HG03139 (cell line): Measurements from ENCODE around the gene TMC5.

ENCODE experiments used
- ATAC-seq: cut with Tn5 transposase; IDR thresholded peaks from one replicate; pipeline ENCODE4 v1.9.1; 2021; ENCODE audit not compliant: unreplicated experiment

The TMC5 gene

DNA sequence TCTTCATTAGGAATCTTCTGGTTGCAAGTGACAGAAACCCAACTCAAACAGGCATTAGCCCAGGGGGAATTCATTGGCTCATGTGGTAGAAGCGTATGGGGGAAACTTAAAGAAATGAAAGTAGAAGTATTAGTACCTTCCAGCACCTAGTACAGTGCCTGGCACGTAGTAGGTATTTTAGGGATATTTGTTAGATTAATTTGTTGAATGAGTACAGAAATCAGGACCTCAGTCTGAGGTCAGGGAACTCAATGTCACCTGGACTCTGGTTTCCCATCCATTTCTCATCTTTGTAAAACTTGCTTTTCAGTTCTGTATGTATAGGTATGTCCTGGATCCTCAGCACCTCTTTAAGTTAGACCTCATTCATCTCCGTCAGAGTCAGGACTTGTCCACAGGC is 32.5 kb downstream of the TMC5 start:
- no peak for ATAC-seq

DNA sequence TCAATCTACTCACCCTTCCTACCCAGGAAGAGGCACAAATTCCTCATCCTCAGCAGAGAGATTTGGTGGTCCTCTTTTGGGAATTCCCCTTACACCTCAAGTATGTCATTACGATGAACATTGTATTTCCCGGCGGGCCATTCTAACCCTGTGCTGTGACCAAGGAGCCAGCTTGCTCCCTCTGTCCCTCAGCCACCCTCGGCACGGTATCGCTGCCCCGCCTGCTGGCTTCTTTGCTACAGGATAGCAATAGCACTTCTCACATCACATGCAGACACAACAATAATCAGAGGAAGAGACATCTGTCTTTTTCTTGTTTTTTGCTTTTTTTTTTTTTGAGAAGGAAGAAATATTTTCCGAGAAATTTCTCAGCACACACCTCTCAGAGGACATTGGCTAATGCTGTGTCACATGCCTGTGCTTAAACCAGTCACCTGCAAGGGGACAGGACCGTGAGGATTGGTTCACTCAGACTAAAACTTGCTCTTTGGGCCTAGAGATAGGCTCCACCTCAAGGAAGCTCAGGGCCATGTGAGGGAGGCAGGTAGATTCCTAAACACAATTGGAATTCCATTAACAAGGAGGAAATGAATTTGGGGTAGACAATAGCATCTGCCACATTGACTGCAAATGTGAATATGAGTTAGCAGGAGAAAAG is 41.2 kb downstream of the TMC5 start:
- ATAC-seq = no peak

DNA sequence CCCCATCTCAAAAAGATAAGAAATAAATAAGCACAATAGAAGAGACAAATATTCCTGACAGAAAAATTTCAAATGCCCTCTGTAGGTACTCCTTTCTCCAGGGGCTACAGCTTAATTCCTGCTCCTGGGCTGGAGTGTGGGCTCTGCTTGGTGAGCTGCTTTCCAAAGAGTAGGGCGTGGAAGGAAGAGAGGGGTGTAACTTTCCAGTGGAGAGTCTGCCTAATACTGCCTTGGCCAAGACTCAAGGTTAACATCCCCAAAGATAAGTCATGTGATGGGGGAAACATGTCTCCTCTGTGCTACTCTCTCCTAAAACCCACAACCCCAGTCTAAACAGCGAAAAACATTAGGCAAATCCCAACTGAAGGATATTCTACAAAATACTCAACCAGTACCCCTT is 42.7 kb downstream of the TMC5 start:
- ATAC-seq = no peak

DNA sequence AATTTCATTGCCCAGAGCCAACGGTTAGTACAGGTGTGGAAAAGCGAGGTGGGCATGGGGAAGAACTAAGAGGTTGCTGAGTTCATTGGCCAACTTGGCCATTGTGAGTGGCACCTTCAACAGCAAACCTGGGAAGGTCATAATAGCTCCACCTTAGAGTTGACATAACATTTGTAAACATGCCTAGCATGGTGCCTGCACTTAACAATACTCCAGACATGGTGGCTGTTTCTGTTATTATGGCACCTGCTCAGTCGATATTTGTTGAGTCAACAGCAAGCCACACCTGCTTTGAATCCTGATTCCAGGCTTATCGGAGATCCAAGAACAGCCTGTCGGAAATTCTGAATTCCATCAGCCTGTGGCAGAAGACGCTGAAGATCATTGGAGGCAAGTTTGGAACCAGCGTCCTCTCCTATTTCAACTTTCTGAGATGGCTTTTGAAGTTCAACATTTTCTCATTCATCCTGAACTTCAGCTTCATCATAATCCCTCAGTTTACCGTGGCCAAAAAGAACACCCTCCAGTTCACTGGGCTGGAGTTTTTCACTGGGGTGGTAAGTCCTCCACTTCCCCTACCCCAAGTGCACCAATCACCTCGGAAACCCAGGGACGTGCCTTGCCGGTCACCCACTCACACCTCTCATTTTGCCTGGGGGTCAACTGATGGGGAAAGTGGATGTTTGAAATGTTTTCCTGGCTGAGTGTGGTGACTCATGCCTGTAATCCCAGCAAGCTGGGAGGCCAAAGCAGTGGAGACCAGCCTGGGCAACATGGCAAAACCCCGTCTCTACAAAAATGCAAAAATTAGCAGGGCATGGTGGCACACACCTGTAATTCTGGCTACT is 46.0 kb downstream of the TMC5 start:
- ATAC-seq = no peak

DNA sequence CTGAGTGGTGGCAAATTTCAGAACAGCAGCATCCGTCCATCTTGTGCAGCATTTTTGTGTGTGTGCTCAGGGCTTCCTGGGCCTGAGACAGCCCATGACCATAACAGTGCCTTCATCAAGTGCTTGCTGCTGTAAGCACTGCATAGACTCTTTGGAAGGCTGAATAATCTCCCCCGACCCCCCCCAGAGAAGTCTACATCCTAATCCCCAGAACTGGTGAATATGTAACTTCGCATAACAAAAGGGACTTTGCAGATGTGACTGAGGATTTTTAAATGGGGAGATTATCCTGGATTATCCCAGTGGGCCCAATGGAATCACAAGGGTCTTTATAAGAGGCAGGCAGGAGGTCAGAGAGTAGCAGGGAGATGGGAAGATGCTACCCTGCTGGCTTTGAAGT is 50.6 kb downstream of the TMC5 start:
- ATAC-seq = no peak

DNA sequence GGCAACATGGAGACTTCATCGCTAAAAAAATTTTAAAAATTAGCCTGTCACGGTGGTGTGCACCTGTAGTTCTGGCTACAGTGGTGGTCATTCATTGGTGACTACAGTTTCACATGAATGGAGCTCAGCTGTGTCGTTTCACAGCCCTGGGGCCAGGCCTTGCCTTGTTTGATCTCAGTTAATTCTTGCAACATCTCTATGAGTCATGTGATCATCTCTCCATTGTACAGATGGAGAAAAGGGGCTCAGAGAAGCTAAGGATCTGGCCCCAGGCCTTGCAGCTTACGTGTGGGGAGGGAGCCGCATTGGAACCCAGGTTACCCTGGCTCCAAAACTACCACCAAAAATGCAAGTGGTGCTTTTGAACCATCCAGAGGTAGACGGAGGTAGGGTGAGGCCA is 54.8 kb downstream of the TMC5 start:
- ATAC-seq = no peak

DNA sequence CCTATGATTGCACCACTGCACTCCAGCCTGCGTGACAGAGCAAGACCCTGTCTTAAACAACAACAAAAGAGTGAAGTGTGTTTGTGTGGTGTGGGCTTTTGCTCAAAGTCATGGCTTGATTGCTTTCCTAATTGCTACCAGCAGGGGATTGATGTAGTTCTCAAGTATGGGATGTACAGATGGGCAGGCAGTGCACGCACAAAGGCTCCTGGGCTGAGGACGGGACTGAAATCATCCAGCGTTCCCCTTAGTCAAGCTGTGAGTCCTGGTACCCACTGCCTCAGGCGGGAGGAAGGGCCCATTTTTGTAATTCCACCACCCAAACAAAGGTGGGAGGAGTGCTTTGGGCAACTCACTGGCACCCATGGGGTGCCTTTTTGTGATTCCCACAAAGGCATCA is 56.9 kb downstream of the TMC5 start:
- no peak for ATAC-seq

DNA sequence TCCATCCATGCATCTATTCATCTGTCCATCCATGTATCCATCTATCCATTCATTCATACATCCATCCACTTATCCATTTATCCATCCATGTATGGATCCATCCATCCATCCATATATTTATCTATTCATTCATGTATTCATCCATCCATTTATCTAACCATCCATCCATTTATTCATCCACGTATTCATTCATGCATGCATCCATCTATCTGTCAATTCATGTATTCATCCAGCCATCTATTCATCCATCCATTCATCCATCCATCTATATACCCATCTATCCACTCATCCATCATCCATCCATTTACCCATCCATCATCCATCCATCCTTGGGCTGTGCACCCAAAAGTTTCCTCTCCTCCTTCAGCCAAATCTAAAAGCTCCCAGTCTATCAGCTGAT is 60.8 kb downstream of the TMC5 start:
- ATAC-seq = no peak

DNA sequence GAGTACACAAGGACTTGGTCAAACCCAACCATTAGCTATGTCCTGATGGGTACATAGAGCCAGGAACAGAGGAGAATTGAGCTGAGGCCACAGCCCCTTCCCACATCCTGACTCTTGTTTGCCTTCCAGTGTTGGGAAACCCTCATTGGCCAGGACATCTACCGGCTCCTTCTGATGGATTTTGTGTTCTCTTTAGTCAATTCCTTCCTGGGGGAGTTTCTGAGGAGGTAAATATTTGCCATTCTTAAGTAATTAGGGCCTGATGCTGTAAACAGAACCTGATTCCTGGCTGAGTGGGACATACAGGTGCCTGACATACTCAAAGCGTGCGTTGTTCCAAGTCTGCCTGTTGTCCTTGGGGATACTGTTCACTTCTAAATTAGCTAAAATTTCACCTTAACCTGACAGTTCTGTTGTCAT is 61.6 kb downstream of the TMC5 start:
- no peak for ATAC-seq

DNA sequence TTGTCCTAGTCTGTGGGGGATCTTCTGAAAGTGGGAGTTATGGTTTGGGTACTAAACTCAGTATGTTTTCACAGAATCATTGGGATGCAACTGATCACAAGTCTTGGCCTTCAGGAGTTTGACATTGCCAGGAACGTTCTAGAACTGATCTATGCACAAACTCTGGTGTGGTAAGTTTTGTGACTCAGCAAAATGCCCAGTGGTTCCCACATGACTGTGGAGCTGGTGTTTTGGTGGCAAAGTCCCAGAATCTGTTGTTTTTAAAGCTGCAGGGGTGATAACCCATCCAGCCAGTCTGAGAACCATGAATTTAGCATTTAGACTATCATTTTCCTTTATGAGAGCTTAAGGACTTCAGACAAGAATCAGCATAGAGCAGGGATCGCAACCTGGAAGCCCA is 63.6 kb downstream of the TMC5 start:
- no peak for ATAC-seq

DNA sequence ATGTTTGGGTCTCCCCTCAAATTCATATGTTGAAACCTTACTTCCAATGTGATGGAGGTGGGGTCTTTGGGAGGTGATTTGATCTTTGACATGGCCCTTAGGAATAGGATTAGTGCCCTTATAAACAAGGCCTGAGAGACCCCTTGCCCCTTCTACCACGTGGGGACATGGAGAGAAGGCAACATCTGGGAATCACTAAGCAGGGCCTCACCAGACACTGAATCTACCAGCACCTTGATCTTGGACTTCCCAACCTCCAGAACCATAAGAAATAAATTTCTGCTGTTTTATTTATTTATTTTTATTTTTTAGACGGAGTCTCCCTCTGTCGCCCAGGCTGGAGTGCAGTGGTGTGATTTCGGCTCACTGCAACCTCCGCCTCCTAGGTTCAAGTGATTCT is 64.1 kb downstream of the TMC5 start:
- no peak for ATAC-seq

DNA sequence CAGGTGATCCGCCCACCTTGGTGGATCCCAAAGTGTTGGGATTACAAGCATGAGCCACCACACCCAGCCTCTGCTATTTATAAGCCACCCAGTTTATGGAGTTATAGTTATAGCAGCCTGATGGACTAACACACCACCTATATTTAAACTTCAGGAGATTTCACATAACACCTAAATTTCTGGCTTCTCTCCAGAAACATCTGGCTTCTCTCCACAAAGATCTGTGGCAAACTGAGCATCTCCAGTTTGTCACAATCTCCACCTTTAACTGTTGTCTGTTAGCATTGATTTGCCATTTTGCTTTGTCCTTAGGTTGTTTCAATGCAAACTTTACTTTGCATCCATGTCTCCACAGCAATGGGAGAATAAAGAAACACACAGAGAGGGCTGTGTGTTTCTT is 64.6 kb downstream of the TMC5 start:
- ATAC-seq = no peak

DNA sequence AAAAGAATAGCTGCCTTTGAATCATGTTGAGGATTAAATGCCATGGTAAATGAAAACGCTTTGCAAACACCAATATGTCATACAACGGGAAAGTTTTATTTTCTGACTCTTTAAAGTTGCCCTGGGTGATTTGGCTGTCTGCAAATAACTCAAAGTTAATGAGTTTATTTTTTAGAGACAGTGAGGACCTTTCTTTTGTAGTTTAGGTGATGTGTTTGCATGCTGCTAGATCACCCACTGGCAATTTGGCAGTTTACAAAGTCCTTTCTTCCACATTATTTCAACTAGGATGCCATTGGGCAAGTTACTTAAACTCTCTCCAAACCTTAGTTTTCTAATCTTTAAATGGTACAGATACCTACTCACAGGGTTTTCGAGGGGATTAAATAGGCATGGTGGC is 66.4 kb downstream of the TMC5 start:
- ATAC-seq = no peak

DNA sequence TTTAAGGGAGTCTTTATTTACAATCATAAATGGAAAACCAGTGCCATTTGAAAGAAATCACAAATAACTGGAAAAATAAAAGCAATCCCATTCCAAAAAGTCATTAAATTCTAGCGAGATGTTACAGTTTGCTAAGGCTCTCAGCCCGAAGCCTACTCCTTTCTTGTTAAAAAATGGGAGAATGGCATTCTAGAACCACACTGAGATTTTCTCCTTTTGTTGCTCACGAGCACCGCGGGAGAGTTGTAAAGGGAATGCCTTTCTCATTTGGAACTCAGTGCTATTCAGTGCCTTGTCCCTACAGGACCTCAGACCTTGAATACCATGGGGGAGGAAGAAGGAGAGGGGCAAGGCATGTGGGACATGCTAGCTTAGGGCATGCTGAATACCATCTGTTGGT is 67.9 kb downstream of the TMC5 start:
- no peak for ATAC-seq

DNA sequence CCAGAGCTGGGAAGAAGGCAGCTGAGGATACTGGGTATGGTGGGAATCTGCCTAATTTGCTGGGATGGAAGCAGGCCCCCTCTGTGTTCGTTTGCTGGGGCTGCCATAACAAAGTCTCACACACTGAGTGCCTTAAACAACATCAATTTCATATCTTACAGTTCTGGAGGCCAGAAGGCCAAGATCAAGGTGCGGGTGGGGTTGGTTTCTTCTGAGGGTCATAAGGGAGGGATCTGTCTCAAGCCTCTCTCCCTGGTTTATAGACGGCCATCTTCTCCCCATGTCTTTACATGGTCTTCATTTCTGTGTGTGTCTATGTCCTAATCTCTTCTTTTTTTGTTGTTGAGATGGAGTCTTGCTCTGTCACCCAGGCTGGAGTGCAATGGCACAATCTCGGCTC is 68.4 kb downstream of the TMC5 start:
- ATAC-seq = no peak

DNA sequence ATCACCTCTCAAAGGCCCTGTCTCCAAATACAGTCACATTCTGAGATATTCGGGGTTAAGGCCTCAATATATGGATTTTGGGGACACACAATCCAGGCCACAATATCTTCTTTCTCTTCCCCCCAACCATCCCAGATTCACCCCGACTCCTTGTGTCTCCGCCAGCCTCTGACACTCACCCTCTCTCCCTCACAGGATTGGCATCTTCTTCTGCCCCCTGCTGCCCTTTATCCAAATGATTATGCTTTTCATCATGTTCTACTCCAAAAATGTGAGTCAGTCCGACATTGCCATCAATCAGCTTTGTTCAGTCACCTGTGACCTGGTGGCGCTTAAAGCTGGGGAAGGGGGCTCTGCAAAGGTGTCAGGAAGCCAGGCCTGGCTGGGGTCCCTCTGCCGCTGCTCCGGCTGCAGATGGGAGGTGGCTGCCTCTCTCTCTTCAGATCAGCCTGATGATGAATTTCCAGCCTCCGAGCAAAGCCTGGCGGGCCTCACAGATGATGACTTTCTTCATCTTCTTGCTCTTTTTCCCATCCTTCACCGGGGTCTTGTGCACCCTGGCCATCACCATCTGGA is 69.2 kb downstream of the TMC5 start:
- no peak for ATAC-seq

DNA sequence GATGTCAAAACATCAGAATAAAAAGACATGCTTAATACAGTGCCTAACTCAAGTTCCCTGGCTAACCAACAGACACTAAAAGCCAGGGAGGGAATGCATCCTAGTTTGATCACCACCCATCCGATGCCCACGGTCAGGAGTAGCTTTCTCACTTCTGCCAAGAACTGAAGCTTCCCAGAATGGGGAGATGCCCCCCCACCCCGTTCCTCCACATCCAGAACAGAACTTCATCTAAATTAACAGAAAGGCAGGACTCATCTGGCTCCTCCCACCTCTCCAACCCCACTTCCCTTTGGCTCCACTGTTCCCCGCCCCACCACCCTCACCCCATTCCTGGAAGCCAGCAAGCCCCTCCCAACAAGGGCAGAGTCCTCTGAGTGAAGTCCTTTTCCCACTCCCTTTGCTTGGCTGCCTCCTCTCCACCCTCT is 70.5 kb downstream of the TMC5 start:
- no peak for ATAC-seq

DNA sequence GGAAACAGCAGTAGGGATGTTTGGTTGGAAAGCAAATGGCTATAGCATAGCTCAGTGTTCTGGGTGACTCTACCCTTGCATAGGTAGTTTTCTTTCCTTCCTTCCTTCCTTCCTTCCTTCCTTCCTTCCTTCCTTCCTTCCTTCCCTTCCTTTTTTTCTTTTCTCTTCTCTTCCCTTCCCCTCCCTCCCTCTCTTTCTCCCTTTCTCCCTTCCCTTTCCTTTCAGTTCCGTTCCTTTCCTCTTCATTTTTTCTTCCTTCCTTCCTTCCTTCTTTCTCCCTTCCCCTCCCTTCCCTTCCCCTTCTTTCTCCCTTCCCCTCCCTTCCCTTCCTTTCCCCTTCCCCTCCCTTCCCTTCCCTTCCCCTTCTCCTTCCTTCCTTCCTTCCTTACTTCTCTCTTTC is 72.9 kb downstream of the TMC5 start:
- no peak for ATAC-seq

DNA sequence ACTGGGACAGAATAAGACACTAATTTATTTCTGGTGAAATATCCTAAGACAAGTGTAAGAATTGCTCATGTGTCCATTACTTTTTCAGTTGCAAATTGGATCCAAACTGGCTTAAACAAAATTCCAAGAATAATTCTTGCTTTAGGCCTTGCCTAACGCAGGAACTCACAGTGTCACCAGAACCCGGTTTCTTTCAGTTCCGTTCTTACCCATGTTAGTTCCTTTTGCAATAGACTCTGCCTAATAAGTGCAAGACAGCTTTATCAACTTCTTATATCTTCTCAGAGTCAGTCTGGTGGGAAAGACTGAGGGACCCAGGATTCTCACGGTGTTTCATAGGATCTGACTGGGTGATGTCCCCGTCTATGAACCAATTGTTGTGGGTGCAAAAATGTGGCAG is 79.5 kb downstream of the TMC5 start:
- no peak for ATAC-seq

DNA sequence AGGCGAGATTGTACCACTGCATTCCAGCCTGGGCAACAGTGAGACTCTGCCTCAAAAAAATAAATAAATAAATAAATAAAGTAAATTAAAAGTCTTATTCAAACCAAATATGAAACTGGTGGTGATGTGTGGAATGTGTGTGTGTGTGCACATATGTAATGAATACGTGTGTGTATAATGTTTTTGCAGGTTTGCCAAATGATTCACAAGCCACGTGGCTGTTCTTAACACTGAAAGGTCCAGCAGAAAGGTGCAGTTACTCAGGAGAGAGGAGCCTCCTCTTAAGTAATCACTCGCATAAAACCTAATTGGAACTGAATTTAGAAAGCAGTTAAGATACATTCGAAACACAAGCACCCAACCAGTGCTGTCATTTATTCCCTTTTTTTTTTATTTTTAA is 81.3 kb downstream of the TMC5 start:
- ATAC-seq = no peak

DNA sequence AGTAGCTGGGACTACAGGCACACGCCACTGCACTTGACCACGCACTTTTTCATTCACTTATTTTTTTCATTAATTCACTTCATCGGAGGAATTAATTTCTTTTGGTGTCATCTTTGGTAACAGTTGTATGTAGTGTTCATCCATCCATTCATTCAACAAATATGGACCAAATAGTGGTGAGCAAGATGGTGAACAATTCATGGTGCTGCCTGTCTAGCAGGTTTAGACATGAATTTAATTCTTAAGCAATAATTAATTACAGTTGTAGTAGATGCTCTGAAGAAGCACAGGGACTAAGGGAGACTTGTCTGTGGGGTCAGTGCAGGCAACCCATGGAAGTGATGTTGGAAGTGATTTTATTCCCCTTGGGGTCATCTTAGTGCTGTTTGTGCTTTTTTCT is 81.8 kb downstream of the TMC5 start:
- no peak for ATAC-seq

DNA sequence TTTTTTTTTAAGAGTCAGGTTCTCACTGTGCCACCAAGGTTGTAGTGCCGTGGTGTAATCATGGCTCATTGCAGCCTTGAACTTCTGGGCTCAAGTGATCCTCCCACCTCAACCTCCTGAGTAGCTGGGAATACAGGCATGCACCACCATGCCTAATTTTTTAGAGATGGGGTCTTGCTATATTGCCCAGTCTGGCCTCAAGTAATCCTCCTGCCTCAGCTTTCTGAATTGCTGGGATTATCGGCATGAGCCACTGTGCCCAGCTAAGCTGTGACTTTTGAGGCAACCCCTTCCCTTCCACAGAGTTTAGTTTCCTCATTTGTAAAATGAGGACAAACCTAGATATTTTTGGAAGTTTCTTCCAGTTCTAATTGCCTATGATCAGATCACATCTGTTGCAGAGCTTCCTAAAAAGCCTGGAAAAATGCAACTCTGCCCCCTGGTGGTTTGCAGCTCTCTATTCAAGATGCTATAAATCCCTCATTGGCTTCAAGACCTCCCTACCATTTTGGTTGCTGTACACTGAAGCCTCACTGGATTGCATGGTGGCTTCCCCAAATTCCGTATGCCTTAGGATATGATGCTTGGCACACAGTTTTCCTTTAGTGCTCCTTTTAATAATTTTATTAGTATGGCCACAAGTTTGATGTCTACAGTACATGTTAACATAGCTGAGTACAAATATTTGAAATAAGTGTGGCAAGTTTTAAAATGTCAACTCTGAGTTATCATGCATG is 84.9 kb downstream of the TMC5 start:
- ATAC-seq = no peak
